K562 (cell line): ENCODE results near the gene ZNF236. TPM values are rescaled to one million over a fixed set of nuclear protein-coding genes. Genes with fewer than 3 reads are reported as not detected.

Experiments
- ATAC-seq: fragments of 200-7000 bp; cut with Tn5 transposase; 3 replicates; pipeline ENCODE4 v1.9.1; 2020; ENCODE audit warnings: moderate library complexity
- BruUV-seq: library from RNA; stranded (reverse); fragments of 400-500 nt; replicated peaks from 2 replicates; lab custom pipeline; 2021; lab: Mats Ljungman, UMichigan
- CTCF ChIA-PET: fragments of 300-600 bp; formaldehyde crosslinking; extraction: SDS; loops from one replicate; lab custom pipeline; 2021; ENCODE audit warnings: low intra/inter-chr PET ratio; lab: Yijun Ruan, JAX
- POLR2A ChIA-PET: fragments of 300-600, 350-650 bp; sonication (Branson Sonifier 250); formaldehyde crosslinking; extraction: SDS; loops from one replicate; lab custom pipeline; 2021; ENCODE audit warnings: antibody characterized with exemption, inconsistent platforms; lab: Yijun Ruan, JAX
- DNase-seq, 4 experiments: peaks; one replicate each; pipeline versions ENCODE4 v3.0.0 to v3.0.0-alpha.2; 2011 to 2018; ENCODE audit warnings: low spot score in 3 of 4, mixed read lengths in 3 of 4; ENCODE audit errors: extremely low read depth in 1 of 4
- FAIRE-seq: peaks from 2 replicates; lab custom pipeline; 2011; peaks lifted over from hg19 to GRCh38; lab: Jason Lieb, UNC
- H2AFZ ChIP-seq: 2 replicates; pipeline ENCODE4 v1.6.0; 2011; ENCODE audit warnings: low read depth, low read length, control low read depth, inconsistent platforms
- H3K27ac ChIP-seq: fragments of 200-600 bp; 3 replicates; pipeline ENCODE4 v1.8.0; 2011; ENCODE audit warnings: low read depth, mild to moderate bottlenecking, control low read depth, inconsistent platforms, low read length, moderate library complexity, mixed read lengths; ENCODE audit errors: extremely low read depth
- H3K27me3 ChIP-seq, 2 experiments: fragments of 300-600 bp in 1 of 2; 2 replicates in 1 of 2; 3 replicates in 1 of 2; pipeline versions ENCODE4 v1.6.0 to v1.8.0; 2011; ENCODE audit warnings: inconsistent platforms in 2 of 2, low read length in 2 of 2, mild to moderate bottlenecking in 1 of 2, mixed read lengths in 1 of 2, moderate library complexity in 1 of 2; ENCODE audit not compliant: control insufficient read depth in 2 of 2, insufficient read depth in 2 of 2
- H3K36me3 ChIP-seq: fragments of 300-600 bp; 3 replicates; pipeline ENCODE4 v1.8.0; 2011; ENCODE audit warnings: mild to moderate bottlenecking, low read length, inconsistent platforms; ENCODE audit not compliant: control insufficient read depth, insufficient read depth
- H3K4me1 ChIP-seq, 2 experiments: fragments of 200-600 bp in 1 of 2; replicated peaks in 1 of 2; 2 replicates in 1 of 2; 3 replicates in 1 of 2; pipeline versions ENCODE4 v1.5.1 to v1.8.0; 2011; ENCODE audit warnings: inconsistent platforms in 2 of 2, low read length in 2 of 2, mild to moderate bottlenecking in 1 of 2, mixed read lengths in 1 of 2, moderate library complexity in 1 of 2; ENCODE audit not compliant: control insufficient read depth in 2 of 2, insufficient read depth in 2 of 2
- H3K4me2 ChIP-seq: 2 replicates; pipeline ENCODE4 v1.6.1; 2011; ENCODE audit warnings: low read length, control low read depth, inconsistent platforms, mixed read lengths; ENCODE audit not compliant: insufficient read depth
- H3K4me3 ChIP-seq: fragments of 200-600 bp; sonication (generic), shearing (Covaris generic); 2 replicates; pipeline ENCODE4 v1.5.1; 2016; ENCODE audit warnings: control low read depth, inconsistent platforms
- H3K79me2 ChIP-seq: fragments of 200-600 bp; 3 replicates; pipeline ENCODE4 v1.8.0; 2011; ENCODE audit warnings: low read length, inconsistent platforms; ENCODE audit not compliant: control insufficient read depth, insufficient read depth
- H3K9ac ChIP-seq, 2 experiments: 2 replicates each; pipeline versions ENCODE4 v1.6.0 to v1.6.1; 2011; ENCODE audit warnings: low read depth in 2 of 2, low read length in 2 of 2, control low read depth in 1 of 2, inconsistent platforms in 1 of 2, mild to moderate bottlenecking in 1 of 2, mixed read lengths in 1 of 2; ENCODE audit not compliant: insufficient read depth in 1 of 2
- H3K9me1 ChIP-seq: one replicate; pipeline ENCODE4 v1.6.0; 2011; ENCODE audit warnings: inconsistent platforms, mild to moderate bottlenecking, low read length, moderate library complexity; ENCODE audit not compliant: control insufficient read depth, insufficient read depth
- H3K9me3 ChIP-seq: replicated peaks from 2 replicates; pipeline ENCODE4 v1.5.1; 2011; ENCODE audit warnings: low read depth, low read length, inconsistent platforms; ENCODE audit not compliant: control insufficient read depth, insufficient read depth
- H4K20me1 ChIP-seq: replicated peaks from 2 replicates; pipeline ENCODE4 v1.6.1; 2011; ENCODE audit warnings: low read length, inconsistent platforms, mixed read lengths; ENCODE audit not compliant: control insufficient read depth, insufficient read depth
- CEBPB ChIP-seq: fragments of 450-650 bp; IDR thresholded peaks from 2 replicates; pipeline ENCODE4 v1.6.1; 2016; ENCODE audit warnings: missing genetic modification characterization, missing compliant biosample characterization
- DPF2 ChIP-seq: fragments of 450-650 bp; IDR thresholded peaks from 2 replicates; pipeline ENCODE4 v1.6.1; 2016
- ETV5 ChIP-seq: sonication (generic); formaldehyde crosslinking; IDR thresholded peaks from 2 replicates; pipeline ENCODE4 v1.4.0; 2020; ENCODE audit warnings: low read depth, mild to moderate bottlenecking, missing genetic modification reagents
- GTF2F1 ChIP-seq: IDR thresholded peaks from 2 replicates; pipeline ENCODE4 v1.6.1; 2011; ENCODE audit warnings: low read depth, low read length, improper control_type of control experiment
- HEY1 ChIP-seq: fragments of 250-450 bp; sonication (Bioruptor Pico); IDR thresholded peaks from 2 replicates; pipeline ENCODE4 v1.5.0; 2020; ENCODE audit warnings: mild to moderate bottlenecking, moderate library complexity, borderline replicate concordance
- NCOA4 ChIP-seq: fragments of 450-650 bp; IDR thresholded peaks from 2 replicates; pipeline ENCODE4 v1.6.1; 2018; ENCODE audit warnings: mild to moderate bottlenecking; ENCODE audit not compliant: partially characterized antibody
- NFRKB ChIP-seq: fragments of 450-650 bp; IDR thresholded peaks from 2 replicates; pipeline ENCODE4 v1.6.1; 2016; ENCODE audit warnings: low read depth
- RAD51 ChIP-seq: fragments of 450-650 bp; IDR thresholded peaks from 2 replicates; pipeline ENCODE4 v1.7.1; 2016; ENCODE audit warnings: low read depth, mild to moderate bottlenecking, borderline replicate concordance
- SIX5 ChIP-seq, 2 experiments: IDR thresholded peaks; 2 replicates each; pipeline ENCODE4 v1.6.1; 2011; ENCODE audit warnings: low read length in 2 of 2, borderline replicate concordance in 1 of 2, low read depth in 1 of 2, mild to moderate bottlenecking in 1 of 2, moderate library complexity in 1 of 2; ENCODE audit not compliant: insufficient read depth in 1 of 2
- ZFPM2 ChIP-seq: fragments of 250-450 bp; sonication (Bioruptor Pico); IDR thresholded peaks from 2 replicates; pipeline ENCODE4 v1.5.1; 2022; ENCODE audit warnings: mild to moderate bottlenecking
- ZNF644 ChIP-seq: fragments of 200-800 bp; sonication (Bioruptor generic); IDR thresholded peaks from 2 replicates; pipeline ENCODE4 v1.6.1; 2016; ENCODE audit warnings: low read depth, missing genetic modification characterization, missing compliant biosample characterization
- WGBS: fragments of 100-300 bp; shearing (Covaris generic); methylation state at CpG from one replicate; pipeline ENCODE4 v1.1.6; 2016; ENCODE audit warnings: low coverage, mixed read lengths; ENCODE audit not compliant: insufficient coverage; ENCODE audit errors: missing lambda C conversion rate; 5-methylcytosine and 5-hydroxymethylcytosine counted together
- in situ Hi-C: fragments of 300-500 bp; cut with MboI; formaldehyde crosslinking; loops from 4 replicates; pipeline ENCODE4 v1.15.0; 2018; ENCODE audit warnings: inconsistent platforms, mixed read lengths
- intact Hi-C: fragments of 100-400 bp; cut with micrococcal nuclease; formaldehyde crosslinking; loops from 2 replicates; pipeline ENCODE4 v1.14.2; 2022
- polyA plus RNA-seq, 8 experiments: library from polyadenylated mRNA; depleted of rRNA in 4 of 8; stranded (reverse) in 5 of 8; unstranded in 3 of 8; fragments of >200 nt; fragmentation: Nextera tagmentation in 2 of 8; fragmentation: Illumina TruSeq in 1 of 8; extraction: Ambion mirVana in 2 of 8; extraction: Trizol in 1 of 8; gene quantifications; 2 replicates each; pipeline versions ENCODE4 v1.2.1 to v1.2.3, GENCODE V29; 2011 to 2014; ENCODE audit warnings: inconsistent platforms in 1 of 8, missing spikeins in 1 of 8
- total RNA-seq, 7 experiments: library from RNA; depleted of rRNA in 6 of 7; stranded (reverse); fragments of >200 nt in 6 of 7; fragmentation: Illumina TruSeq in 2 of 7; extraction: Trizol in 2 of 7; gene quantifications; 2 replicates each; pipeline versions ENCODE4 v1.2.1 to v1.2.3, GENCODE V29; 2011 to 2021; ENCODE audit warnings: low replicate concordance in 1 of 7
- TF ChIP-seq, protein P1 (sequence below): fragments of 450-650 bp; IDR thresholded peaks from 2 replicates; pipeline ENCODE4 v1.6.1; 2018; ENCODE audit warnings: mild to moderate bottlenecking, low read depth; ENCODE audit not compliant: partially characterized antibody
- TF ChIP-seq, protein P2 (sequence below), 2 experiments: fragments of 450-650 bp in 1 of 2; sonication (generic) in 1 of 2; formaldehyde crosslinking; conservative IDR thresholded peaks; 2 replicates each; pipeline versions ENCODE4 v1.4.0 to v1.8.1; 2020 to 2022; ENCODE audit warnings: mild to moderate bottlenecking in 1 of 2, missing genetic modification reagents in 1 of 2
- TF ChIP-seq, protein P3 (sequence below), 2 experiments: fragments of 200-800 bp in 1 of 2; sonication (Bioruptor generic) in 1 of 2; sonication (generic) in 1 of 2; formaldehyde crosslinking in 1 of 2; IDR thresholded peaks in 1 of 2; conservative IDR thresholded peaks in 1 of 2; 2 replicates each; pipeline versions ENCODE4 v1.5.0 to v1.6.1; 2016 to 2020; ENCODE audit warnings: missing compliant biosample characterization in 1 of 2, missing genetic modification characterization in 1 of 2, missing genetic modification reagents in 1 of 2

ZNF236 gene
- total and polyA plus RNA-seq, 9 of the 15 experiments (the other 6 are each of a cell fraction or from before 2014, with no cell fraction given): 0.35 to 8.7 (median 3.4) TPM

DNA sequence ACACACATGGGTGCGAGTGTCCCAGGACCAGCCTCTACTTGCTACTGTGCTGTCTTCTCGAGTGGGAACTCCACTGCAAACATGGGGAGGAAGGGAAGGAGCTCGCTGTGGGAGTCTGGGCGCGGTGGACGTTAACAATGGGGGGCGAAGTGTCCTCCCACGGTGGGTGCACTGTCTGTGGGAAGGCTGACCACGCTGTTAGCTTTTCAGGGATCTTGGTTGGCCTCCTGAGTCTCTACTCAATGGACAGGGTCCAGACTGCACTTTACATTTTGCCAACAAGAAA lies 163.5 kb downstream of the ZNF236 start:
- Histone ChIP-seq H2AFZ (no peak overlapping the region), H3K27me3 (peaks cover 33 to 73% of the 10 kb centered on the region in 2 experiments), H3K9me1 (no peaks in the 10 kb centered on the region), H3K4me3 (no peak overlapping the region), H3K36me3 (no peaks in the 10 kb centered on the region), H3K4me1 (peaks cover 0 to 8% of the 10 kb centered on the region in 2 experiments; a peak in 2 of 5 replicates), H3K27ac (no peak overlapping the region), H3K9me3 (no peaks in the 10 kb centered on the region), H3K9ac (no peak overlapping the region), H3K4me2 (no peak overlapping the region), H3K79me2 (no peaks in the 10 kb centered on the region), H4K20me1 (no peaks in the 10 kb centered on the region; the same call in 1 of the 2 replicates)
- BruUV-seq: no TSS peak
- WGBS: 0% methylated on average over 4 of the region's 9 CpGs
- TF ChIP-seq, protein P1, sequence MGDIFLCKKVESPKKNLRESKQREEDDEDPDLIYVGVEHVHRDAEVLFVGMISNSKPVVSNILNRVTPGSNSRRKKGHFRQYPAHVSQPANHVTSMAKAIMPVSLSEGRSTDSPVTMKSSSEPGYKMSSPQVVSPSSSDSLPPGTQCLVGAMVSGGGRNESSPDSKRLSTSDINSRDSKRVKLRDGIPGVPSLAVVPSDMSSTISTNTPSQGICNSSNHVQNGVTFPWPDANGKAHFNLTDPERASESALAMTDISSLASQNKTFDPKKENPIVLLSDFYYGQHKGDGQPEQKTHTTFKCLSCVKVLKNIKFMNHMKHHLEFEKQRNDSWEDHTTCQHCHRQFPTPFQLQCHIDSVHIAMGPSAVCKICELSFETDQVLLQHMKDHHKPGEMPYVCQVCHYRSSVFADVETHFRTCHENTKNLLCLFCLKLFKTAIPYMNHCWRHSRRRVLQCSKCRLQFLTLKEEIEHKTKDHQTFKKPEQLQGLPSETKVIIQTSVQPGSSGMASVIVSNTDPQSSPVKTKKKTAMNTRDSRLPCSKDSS: no peak
- TF ChIP-seq RAD51 (no peak), NFRKB (no peak), ETV5 (CRISPR knock-in tag) (no peak), SIX5 (IDR thresholded peaks at IDR 0.05; ENCODE audit: borderline replicate concordance in 1 of 2, insufficient read depth in 1 of 2, low read depth in 1 of 2, low read length in 2 of 2) (no peak), CEBPB (no peak), ZNF644 (tag) (no peak), ZFPM2 (CRISPR knock-in tag) (no peak), DPF2 (no peak), NCOA4 (no peak), HEY1 (CRISPR knock-in tag) (no peak), GTF2F1 (no peak)
- TF ChIP-seq, protein P2, sequence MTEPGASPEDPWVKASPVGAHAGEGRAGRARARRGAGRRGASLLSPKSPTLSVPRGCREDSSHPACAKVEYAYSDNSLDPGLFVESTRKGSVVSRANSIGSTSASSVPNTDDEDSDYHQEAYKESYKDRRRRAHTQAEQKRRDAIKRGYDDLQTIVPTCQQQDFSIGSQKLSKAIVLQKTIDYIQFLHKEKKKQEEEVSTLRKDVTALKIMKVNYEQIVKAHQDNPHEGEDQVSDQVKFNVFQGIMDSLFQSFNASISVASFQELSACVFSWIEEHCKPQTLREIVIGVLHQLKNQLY (CRISPR knock-in tag; conservative IDR thresholded peaks at IDR 0.05): no peak
- TF ChIP-seq, protein P3, sequence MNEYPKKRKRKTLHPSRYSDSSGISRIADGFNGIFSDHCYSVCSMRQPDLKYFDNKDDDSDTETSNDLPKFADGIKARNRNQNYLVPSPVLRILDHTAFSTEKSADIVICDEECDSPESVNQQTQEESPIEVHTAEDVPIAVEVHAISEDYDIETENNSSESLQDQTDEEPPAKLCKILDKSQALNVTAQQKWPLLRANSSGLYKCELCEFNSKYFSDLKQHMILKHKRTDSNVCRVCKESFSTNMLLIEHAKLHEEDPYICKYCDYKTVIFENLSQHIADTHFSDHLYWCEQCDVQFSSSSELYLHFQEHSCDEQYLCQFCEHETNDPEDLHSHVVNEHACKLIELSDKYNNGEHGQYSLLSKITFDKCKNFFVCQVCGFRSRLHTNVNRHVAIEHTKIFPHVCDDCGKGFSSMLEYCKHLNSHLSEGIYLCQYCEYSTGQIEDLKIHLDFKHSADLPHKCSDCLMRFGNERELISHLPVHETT (CRISPR knock-in tag; conservative IDR thresholded peaks at IDR 0.05 in 1 of 2, IDR thresholded peaks at IDR 0.05 in 1 of 2): no peak
- intact Hi-C loops: no loop called here
- CTCF ChIA-PET: interaction anchor here (1.0 kb wide), 1 partner anchor 111 kb away, joined by 3 read pairs; no protein-coding TSS in a partner anchor
- POLR2A ChIA-PET: interaction anchor here (0.7 to 1.2 kb wide), 2 partner anchors 11 to 120 kb away, joined by 3 read pairs; no protein-coding TSS in a partner anchor
- FAIRE-seq (no peak), DNase-seq (no peak), ATAC-seq (no peak)
- in situ Hi-C loops: no loop called here
